PC-9 (cell line): ENCODE measurements around the gene NUP62. TPM values are rescaled to one million over a fixed set of nuclear protein-coding genes. Genes with fewer than 3 reads are reported as not detected.

ENCODE experiments used
- BruUV-seq: library from RNA; stranded (reverse); fragments of 400-500 nt; replicated peaks from 2 replicates; lab custom pipeline; 2021; lab: Mats Ljungman, UMichigan
- CTCF ChIA-PET: fragments of 300-600 bp; sonication (Branson Sonifier 250); formaldehyde crosslinking; loops from one replicate; lab custom pipeline; 2022; ENCODE audit warnings: antibody characterized with exemption; lab: Charles Lee
- POLR2A ChIA-PET: fragments of 300-600 bp; sonication (Branson Sonifier 250); formaldehyde crosslinking; loops from one replicate; lab custom pipeline; 2022; ENCODE audit warnings: antibody characterized with exemption; ENCODE audit not compliant: unreplicated experiment; lab: Charles Lee
- DNase-seq, 2 experiments: peaks; one replicate each; pipeline versions ENCODE4 v3.0.0 to v3.0.0-alpha.2; 2015 to 2022; ENCODE audit warnings: mixed read lengths in 1 of 2
- H2AFZ ChIP-seq: fragments of 200-600 bp; sonication (generic); 2 replicates; pipeline ENCODE4 v1.8.1; 2017; ENCODE audit warnings: antibody characterized with exemption
- H3F3A ChIP-seq: fragments of 200-600 bp; sonication (generic); 2 replicates; pipeline ENCODE4 v1.8.1; 2017; ENCODE audit warnings: antibody characterized with exemption, mild to moderate bottlenecking, low read depth; ENCODE audit not compliant: insufficient read depth
- H3K27ac ChIP-seq: fragments of 200-600 bp; sonication (generic); 2 replicates; pipeline ENCODE4 v1.6.1; 2016; ENCODE audit warnings: mixed run types
- H3K27me3 ChIP-seq: fragments of 200-600 bp; sonication (generic); 2 replicates; pipeline ENCODE4 v1.6.1; 2016; ENCODE audit warnings: low read depth, mixed run types; ENCODE audit not compliant: insufficient read depth
- H3K36me3 ChIP-seq: fragments of 200-600 bp; sonication (generic); 2 replicates; pipeline ENCODE4 v1.6.1; 2016; ENCODE audit warnings: low read depth, mixed run types
- H3K4me1 ChIP-seq: fragments of 200-600 bp; sonication (generic); replicated peaks from 2 replicates; pipeline ENCODE4 v1.6.1; 2016; ENCODE audit warnings: mixed run types; ENCODE audit not compliant: insufficient read depth
- H3K4me2 ChIP-seq: fragments of 200-600 bp; sonication (generic); 2 replicates; pipeline ENCODE4 v1.6.1; 2017; ENCODE audit warnings: mixed run types
- H3K4me3 ChIP-seq: fragments of 200-600 bp; sonication (generic); 2 replicates; pipeline ENCODE4 v1.6.1; 2016; ENCODE audit warnings: mixed run types
- H3K79me2 ChIP-seq: fragments of 200-600 bp; sonication (generic); 2 replicates; pipeline ENCODE4 v1.6.1; 2017; ENCODE audit warnings: low read depth, mixed run types
- H3K9me2 ChIP-seq: fragments of 200-600 bp; sonication (generic); 2 replicates; pipeline ENCODE4 v1.8.1; 2017; ENCODE audit warnings: mild to moderate bottlenecking; ENCODE audit not compliant: insufficient read depth
- H3K9me3 ChIP-seq: fragments of 200-600 bp; sonication (generic); 2 replicates; pipeline ENCODE4 v1.8.1; 2016; ENCODE audit warnings: low read depth; ENCODE audit not compliant: insufficient read depth
- H4K20me1 ChIP-seq: fragments of 200-600 bp; sonication (generic); 2 replicates; pipeline ENCODE4 v1.8.1; 2017; ENCODE audit not compliant: insufficient read depth
- CTCF ChIP-seq: fragments of 200-600 bp; sonication (generic); conservative IDR thresholded peaks from 2 replicates; pipeline ENCODE4 v1.6.1; 2017; ENCODE audit warnings: mixed run types, antibody characterized with exemption, mild to moderate bottlenecking, moderate library complexity
- EZH2 ChIP-seq: fragments of 200-600 bp; sonication (generic); IDR thresholded peaks from 2 replicates; pipeline ENCODE4 v1.8.0; 2017; ENCODE audit warnings: antibody characterized with exemption, low read depth
- intact Hi-C: fragments of 100-400 bp; cut with micrococcal nuclease; formaldehyde crosslinking; loops from one replicate; pipeline ENCODE4 v1.10.0; 2022; ENCODE audit not compliant: unreplicated experiment
- total RNA-seq: library from RNA; stranded (reverse); gene quantifications from 2 replicates; pipeline ENCODE4 v1.2.3, GENCODE V29; 2021

Gene NUP62
- total RNA-seq, 1 experiment from 2014 or later: 101 TPM

GRCh38 chr19:49887037-49887664 lies 42.2 kb downstream of the NUP62 start:
- Histone ChIP-seq H4K20me1 (no peaks in the 10 kb centered on the region), H2AFZ (no peak overlapping the region), H3K4me1 (no peaks in the 10 kb centered on the region; the same call in 1 of the 2 replicates), H3K79me2 (no peaks in the 10 kb centered on the region), H3K9me2 (no peaks in the 10 kb centered on the region), H3K27me3 (no peaks in the 10 kb centered on the region), H3K9me3 (no peaks in the 10 kb centered on the region), H3K36me3 (peaks cover 19% of the 10 kb centered on the region; the same call in 1 of the 2 replicates), H3K4me3 (no peak overlapping the region), H3K27ac (no peak overlapping the region), H3F3A (peaks cover 31% of the 10 kb centered on the region; the same call in 1 of the 2 replicates), H3K4me2 (no peak overlapping the region)
- BruUV-seq: no TSS peak
- intact Hi-C loops: no loop called here
- no peak for TF ChIP-seq CTCF
- no peak for TF ChIP-seq EZH2
- peak in 1 of 2 experiments; percentile 21 for DNase-seq
- POLR2A ChIA-PET: no interaction called here
- CTCF ChIA-PET: no interaction called here

GRCh38 chr19:49884760-49885159 lies 44.5 kb downstream of the NUP62 start:
- Histone ChIP-seq H3K27ac (no peak overlapping the region), H2AFZ (no peak overlapping the region), H3K4me3 (no peak overlapping the region), H3K79me2 (no peaks in the 10 kb centered on the region), H4K20me1 (peaks cover 5% of the 10 kb centered on the region; the same call in 1 of the 2 replicates), H3F3A (peaks cover 31% of the 10 kb centered on the region; the same call in 1 of the 2 replicates), H3K4me1 (no peaks in the 10 kb centered on the region; the same call in 1 of the 2 replicates), H3K36me3 (peaks cover 25% of the 10 kb centered on the region; the same call in 1 of the 2 replicates), H3K9me2 (no peaks in the 10 kb centered on the region), H3K9me3 (no peaks in the 10 kb centered on the region), H3K27me3 (no peaks in the 10 kb centered on the region), H3K4me2 (no peak overlapping the region)
- ChIA-PET POLR2A (no interaction called here), CTCF (no interaction called here)
- TF ChIP-seq EZH2: no peak
- no peak for TF ChIP-seq CTCF
- DNase-seq: peak in 1 of 2 experiments; percentile 33
- intact Hi-C loops: no loop called here
- no TSS peak for BruUV-seq

- ChIA-PET POLR2A (interaction anchor here (0.6 kb wide), 1 partner anchor 498 kb away, joined by 7 read pairs; no protein-coding TSS in a partner anchor), CTCF (no interaction called here)
- BruUV-seq: no TSS peak
- Histone ChIP-seq H3K4me3 (no peak overlapping the region), H3K4me1 (0 out of 2 replicates have a peak, but pooled peaks cover 4% of the 10 kb centered on the region), H3K27ac (no peak overlapping the region), H3K27me3 (no peaks in the 10 kb centered on the region), H3K79me2 (peaks cover 4% of the 10 kb centered on the region), H2AFZ (no peak overlapping the region), H3F3A (peaks cover 31% of the 10 kb centered on the region; the same call in 1 of the 2 replicates), H3K9me2 (no peaks in the 10 kb centered on the region), H3K4me2 (no peak overlapping the region), H4K20me1 (peaks cover 5% of the 10 kb centered on the region; the same call in 1 of the 2 replicates), H3K9me3 (no peaks in the 10 kb centered on the region), H3K36me3 (peaks cover 25% of the 10 kb centered on the region; the same call in 1 of the 2 replicates)
- no peak for DNase-seq
- intact Hi-C loops: no loop called here
- TF ChIP-seq EZH2 (no peak), CTCF (no peak)
Measured at GRCh38 chr19:49884109-49884508, 45.2 kb downstream of the NUP62 start.
